NCI-H2029 treated with DMSO at 0.1 percent for 48 hours (cell line): Measurements from ENCODE around the gene MYO1E.
A peak's percentile ranks its signal among the peaks of the same experiment; 100 is the strongest.
"Not testable (repeated sequence)": the region's sequence is repeated elsewhere in the genome, so short reads cannot be mapped to it uniquely, and the experiment has no call there.

Experiments used
- DNase-seq: peaks from one replicate; lab custom pipeline; 2025; lab: John Stamatoyannopoulos, UW

The MYO1E gene

DNA sequence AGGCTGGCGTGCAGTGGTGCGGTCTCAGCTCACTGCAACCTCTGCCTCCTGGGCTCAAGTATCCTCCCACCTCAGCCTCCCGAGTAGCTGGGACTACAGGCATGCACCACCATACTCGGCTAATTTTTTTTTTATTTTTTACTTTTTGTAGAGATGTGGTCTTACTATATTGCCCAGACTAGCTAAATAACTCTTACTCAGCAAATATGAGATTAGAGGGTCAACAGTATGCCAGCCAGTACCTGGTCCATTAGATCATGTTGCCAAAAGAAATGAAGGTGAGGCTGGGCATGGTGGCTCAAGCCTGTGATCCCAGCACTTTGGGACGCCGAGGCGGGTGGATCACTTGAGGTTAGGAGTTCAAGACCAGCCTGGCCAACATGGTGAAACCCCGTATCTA is 210.6 kb downstream of the MYO1E start:
- DNase-seq, result not testable (repeated sequence)

- DNase-seq, result peak; percentile 11
Measured at GRCh38 chr15:59160880-59161593, 211.6 kb downstream of the MYO1E start.

GRCh38 chr15:59159210-59159609 is 213.5 kb downstream of the MYO1E start:
- DNase-seq, result no peak

- peak; percentile 42 for DNase-seq
Measured at GRCh38 chr15:59158701-59159034, 214.0 kb downstream of the MYO1E start.

- DNase-seq, result no peak
Measured at GRCh38 chr15:59157840-59158700, 214.6 kb downstream of the MYO1E start.

DNA sequence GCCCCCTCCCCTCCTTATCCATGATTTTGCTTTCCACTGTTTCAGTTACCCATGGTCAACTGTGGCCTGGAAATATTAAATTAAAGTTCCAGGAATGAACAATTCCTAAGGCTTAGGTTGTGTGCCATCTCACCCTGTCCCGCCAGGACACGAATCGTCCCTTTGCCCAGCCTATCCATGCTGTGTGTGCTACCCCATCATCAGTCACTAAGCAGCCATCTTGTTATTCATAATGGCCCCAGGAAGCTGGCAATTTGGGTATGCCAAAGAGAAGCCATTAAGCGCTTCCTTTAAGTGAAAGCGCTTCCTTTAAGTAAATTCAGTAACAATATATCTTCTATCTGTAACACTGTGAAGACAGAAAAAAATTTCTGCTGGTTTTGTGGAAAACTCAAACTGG is 215.3 kb downstream of the MYO1E start:
- DNase-seq, result no peak

- no peak for DNase-seq
Measured at GRCh38 chr15:59155431-59155830, 217.2 kb downstream of the MYO1E start.

GRCh38 chr15:59154243-59154642 is 218.4 kb downstream of the MYO1E start:
- DNase-seq, result no peak

- DNase-seq, result no peak
Measured at GRCh38 chr15:59153466-59153865, 219.2 kb downstream of the MYO1E start.

- peak; percentile 1 for DNase-seq
Measured at GRCh38 chr15:59152694-59153450, 219.8 kb downstream of the MYO1E start.

DNA sequence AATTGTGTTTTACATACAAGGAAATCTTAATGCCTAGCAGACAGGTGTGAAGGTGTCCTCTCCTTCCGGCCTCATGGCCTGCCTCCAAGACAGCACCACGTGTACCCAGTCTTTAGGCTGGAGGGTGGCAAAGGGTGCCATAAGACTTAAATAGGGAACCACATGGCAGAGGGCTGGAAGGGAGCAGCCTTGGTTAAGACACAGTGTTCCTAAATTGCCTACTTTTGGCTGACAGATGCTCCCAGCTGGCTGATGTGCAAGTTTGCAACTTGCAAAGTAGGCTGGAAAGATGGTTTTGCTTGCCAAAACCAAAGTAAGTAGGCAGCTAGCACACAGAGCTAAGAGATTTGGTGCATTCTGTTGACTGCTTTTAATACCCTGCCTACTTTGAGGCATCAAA is 222.5 kb downstream of the MYO1E start:
- no peak for DNase-seq

DNA sequence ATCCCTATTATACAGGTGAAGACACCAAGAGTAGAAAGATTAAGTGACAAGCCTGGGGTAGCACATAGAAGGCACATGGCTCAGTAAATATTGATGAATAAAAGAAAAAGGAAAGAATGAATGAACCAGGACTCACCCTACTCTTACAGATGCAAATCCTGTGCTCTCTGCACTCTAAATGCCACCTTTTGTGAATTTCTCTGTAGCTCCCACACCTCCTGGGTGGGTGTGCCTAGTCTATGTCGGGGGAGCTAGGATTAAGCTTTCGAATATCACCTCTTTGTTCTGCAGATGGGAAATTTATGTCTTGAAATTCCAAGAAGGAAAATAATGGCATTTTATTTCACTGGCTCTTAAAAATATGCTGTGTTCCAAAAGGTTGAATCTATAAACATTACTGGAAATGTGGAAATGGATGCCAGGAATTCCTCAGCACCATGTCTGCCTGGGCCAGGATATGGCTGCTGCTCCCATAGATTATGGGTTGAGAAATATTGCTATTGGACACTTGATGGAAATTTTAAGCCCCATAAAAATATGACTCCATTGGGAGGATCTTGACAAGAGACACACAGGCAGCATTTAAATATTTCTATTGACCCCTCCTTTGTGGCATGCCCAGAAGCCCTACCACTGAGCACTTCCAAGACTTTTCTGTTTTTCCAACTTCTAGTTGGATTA is 224.4 kb downstream of the MYO1E start:
- no peak for DNase-seq

- DNase-seq, result no peak
Measured at GRCh38 chr15:59147666-59148065, 225.0 kb downstream of the MYO1E start.

DNA sequence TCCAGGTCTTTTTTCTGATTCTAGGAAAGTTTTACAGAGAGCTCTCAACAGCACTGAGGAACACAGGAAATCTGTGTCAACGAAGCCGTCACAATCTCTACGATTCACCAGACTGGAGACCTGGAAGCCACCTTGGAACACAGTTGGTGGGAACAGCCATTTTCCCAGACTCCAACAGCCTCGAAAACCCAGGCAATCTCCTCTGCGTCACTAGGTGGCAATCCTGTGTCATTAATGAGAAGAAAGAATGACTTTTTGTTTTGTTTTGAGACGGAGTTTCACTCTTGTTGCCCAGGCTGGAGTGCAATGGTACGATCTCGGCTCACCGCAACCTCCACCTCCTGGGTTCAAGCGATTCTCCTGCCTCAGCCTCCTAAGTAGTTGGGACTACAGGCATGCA is 228.1 kb downstream of the MYO1E start:
- not testable (repeated sequence) for DNase-seq

DNA sequence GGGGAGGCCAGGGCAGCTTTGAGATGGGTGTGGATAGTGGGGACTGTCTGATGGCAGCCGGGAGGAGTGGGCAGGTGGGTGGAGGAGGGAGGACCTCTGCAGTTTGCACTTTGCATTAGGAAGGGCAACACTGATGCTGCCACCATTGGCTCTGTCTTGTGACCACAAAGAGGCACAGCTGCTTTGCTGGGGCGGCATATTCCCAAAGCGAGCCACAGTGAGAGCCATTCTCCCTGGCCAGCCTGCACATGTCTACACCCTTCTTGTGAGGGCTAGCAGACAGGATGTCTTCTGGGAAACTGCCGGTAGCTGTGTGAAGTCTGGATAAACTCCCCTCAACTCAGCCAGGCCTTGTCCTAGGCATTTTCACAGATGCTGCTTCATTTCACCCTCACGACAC is 229.4 kb downstream of the MYO1E start:
- no peak for DNase-seq

- DNase-seq, result no peak
Measured at GRCh38 chr15:59140422-59141226, 232.0 kb downstream of the MYO1E start.

DNA sequence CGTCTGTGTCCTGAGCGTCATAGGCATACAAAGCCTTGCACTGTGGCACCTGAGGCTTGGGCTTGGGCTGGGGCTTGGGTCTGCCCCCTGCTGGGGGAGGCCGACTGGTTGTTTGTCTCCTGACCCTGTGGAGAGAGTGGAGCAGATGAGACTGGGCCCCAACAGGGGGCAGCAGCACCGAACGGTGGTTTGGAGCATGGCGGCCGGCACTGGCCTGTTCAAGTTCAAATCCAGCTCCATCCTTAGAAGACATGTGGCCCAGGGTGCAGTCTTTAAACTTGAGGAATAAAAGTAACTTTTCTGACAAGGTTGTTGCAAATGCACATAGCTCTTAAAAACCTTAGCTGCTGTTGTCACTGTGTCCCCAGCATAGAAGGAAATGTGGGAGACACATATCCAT is 234.4 kb downstream of the MYO1E start:
- no peak for DNase-seq

GRCh38 chr15:59137566-59137965 is 235.1 kb downstream of the MYO1E start:
- no peak for DNase-seq

DNA sequence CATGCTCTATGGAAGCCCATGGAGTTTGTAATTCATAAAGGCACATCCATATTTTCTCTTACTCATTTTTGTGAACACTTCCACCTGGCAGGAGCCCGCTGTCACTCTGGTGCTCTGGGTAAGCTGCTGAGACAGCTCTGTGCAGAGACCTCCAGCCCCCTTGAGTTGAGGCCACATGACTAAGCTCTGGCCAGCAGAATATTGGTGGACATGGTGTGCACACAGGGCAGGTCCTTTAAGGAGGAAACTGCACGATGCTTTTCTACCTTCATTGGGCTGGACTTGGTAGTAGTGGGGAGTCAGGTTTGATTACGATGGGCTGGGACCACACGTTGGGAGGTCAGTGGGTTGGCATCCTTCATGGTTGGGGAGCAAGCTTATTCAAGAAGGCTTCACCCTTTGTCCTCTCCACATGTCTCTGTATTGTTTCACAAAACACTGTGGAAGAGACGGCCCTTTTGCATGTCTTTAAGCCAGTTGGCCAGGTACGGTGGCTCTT is 238.7 kb downstream of the MYO1E start:
- DNase-seq, result no peak

DNA sequence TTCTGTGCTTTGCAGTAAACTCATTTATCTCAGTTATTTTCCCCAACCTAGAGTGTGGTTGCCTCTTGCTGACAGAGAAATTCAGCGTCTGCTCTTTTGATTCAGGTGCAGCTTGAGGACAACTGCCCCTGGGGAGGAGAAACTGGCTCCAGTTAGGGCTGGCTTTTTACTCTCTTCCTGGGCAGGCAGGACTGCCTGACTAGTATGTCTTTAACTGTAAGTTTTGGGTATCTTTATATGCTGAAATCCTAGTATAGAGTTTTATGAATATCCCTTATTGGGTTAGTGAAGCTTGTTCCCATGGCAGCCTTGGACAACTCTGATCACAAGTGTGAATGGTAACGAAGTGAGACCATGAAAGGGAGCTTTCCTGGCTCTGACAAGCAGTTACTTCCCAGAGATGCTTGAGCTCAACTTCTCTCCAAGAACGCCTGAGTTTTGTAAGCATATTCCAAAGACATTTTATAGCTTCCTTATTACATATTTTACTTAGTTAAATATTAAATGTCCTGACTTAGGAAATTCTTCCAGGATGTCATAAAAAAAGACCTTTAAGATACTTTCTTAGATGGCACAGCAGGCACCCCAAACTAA is 240.6 kb downstream of the MYO1E start:
- DNase-seq, result no peak

GRCh38 chr15:59131456-59131855 is 241.2 kb downstream of the MYO1E start:
- no peak for DNase-seq
